Loucy (cell line): ENCODE results near the gene NNMT.

Experiments
- EZH2phosphoT487 ChIP-seq: fragments of 200-600 bp; IDR thresholded peaks from 2 replicates; pipeline ENCODE4 v1.6.1; 2018; ENCODE audit warnings: antibody characterized with exemption, mild to moderate bottlenecking, moderate library complexity, borderline replicate concordance
- TF ChIP-seq, protein P1 (sequence below): fragments of 200-600 bp; sonication (generic); conservative IDR thresholded peaks from 2 replicates; pipeline ENCODE4 v1.5.1; 2014; ENCODE audit warnings: mild to moderate bottlenecking, antibody characterized with exemption, low read length

DNA sequence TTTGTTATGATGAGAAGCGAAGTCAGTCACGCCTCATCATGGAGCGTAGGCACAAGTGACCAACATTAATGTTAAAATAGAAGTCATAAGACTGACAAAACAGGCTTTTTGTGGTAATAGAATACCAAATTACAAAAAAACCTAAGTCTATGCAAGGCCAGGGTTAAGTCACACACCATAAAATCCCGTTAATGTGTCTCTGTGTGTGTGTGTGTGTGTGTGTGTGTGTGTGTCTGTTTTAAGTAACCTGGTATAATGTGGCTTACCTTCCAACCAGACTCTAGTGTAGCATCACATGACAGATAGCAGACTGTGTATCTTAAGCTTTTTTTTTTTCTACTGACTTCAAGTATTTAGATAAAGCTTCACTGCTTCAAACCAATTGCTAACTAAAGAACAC, 66.1 kb downstream of the NNMT start:
- TF ChIP-seq, protein P1, sequence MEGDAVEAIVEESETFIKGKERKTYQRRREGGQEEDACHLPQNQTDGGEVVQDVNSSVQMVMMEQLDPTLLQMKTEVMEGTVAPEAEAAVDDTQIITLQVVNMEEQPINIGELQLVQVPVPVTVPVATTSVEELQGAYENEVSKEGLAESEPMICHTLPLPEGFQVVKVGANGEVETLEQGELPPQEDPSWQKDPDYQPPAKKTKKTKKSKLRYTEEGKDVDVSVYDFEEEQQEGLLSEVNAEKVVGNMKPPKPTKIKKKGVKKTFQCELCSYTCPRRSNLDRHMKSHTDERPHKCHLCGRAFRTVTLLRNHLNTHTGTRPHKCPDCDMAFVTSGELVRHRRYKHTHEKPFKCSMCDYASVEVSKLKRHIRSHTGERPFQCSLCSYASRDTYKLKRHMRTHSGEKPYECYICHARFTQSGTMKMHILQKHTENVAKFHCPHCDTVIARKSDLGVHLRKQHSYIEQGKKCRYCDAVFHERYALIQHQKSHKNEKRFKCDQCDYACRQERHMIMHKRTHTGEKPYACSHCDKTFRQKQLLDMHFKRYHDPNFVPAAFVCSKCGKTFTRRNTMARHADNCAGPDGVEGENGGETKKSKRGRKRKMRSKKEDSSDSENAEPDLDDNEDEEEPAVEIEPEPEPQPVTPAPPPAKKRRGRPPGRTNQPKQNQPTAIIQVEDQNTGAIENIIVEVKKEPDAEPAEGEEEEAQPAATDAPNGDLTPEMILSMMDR = no peak
- no peak for TF ChIP-seq EZH2phosphoT487
